ENCODE results near the gene GOLGA2.

- TF ChIP-seq CTCF (IDR thresholded peaks at IDR 0.05) (no peak), POLR2A (IDR thresholded peaks at IDR 0.05) (no peak), POLR2AphosphoS5 (IDR thresholded peaks at IDR 0.05) (no peak), EP300 (IDR thresholded peaks at IDR 0.05) (no peak)
These were observed 1.6 kb downstream of the GOLGA2 start for GRCh38 chr9:128274245-128274644.

Measured in gastroesophageal sphincter (tissue), 3 donors.